Cardiac fibroblast (primary cell): ENCODE data around the gene CPLX4.

Experiments used
- DNase-seq, 2 donors: peaks; one replicate each; pipeline versions ENCODE4 v3.0.0 to v3.0.0-alpha.2; 2010; ENCODE audit warnings: low read depth in 2 of 2
- H3K4me3 ChIP-seq, 2 donors: replicated peaks in 1 of 2; 1 replicate in 1 of 2; 2 replicates in 1 of 2; pipeline ENCODE4 v1.5.1; 2011; ENCODE audit warnings: low read depth in 2 of 2, low read length in 2 of 2, mild to moderate bottlenecking in 2 of 2, moderate library complexity in 1 of 2
- CTCF ChIP-seq: IDR thresholded peaks from one replicate; pipeline ENCODE4 v1.5.1; 2011; ENCODE audit warnings: low read depth, mild to moderate bottlenecking, low read length, inconsistent platforms

CPLX4 gene

GRCh38 chr18:59354731-59355130 lies 36.3 kb upstream of the CPLX4 start:
- peak in 1 of 2 donors; percentile 39 for DNase-seq
- TF ChIP-seq CTCF: no peak
- H3K4me3 ChIP-seq: no peak overlapping the region

GRCh38 chr18:59353079-59353680 lies 34.7 kb upstream of the CPLX4 start:
- DNase-seq: peak; percentile 8 to 25
- H3K4me3 ChIP-seq: no peak overlapping the region
- TF ChIP-seq CTCF: no peak

- no peak for DNase-seq
- TF ChIP-seq CTCF: no peak
- H3K4me3 ChIP-seq: no peak overlapping the region
Observed at GRCh38 chr18:59352250-59352855, 33.9 kb upstream of the CPLX4 start.

GRCh38 chr18:59345556-59345955 lies 27.1 kb upstream of the CPLX4 start:
- no peak for TF ChIP-seq CTCF
- no peak for DNase-seq
- no peak overlapping the region for H3K4me3 ChIP-seq

- no peak for DNase-seq
- TF ChIP-seq CTCF: no peak
- H3K4me3 ChIP-seq: no peak overlapping the region
Observed at GRCh38 chr18:59344996-59345395, 26.5 kb upstream of the CPLX4 start.

GRCh38 chr18:59343926-59344325 lies 25.5 kb upstream of the CPLX4 start:
- no peak for DNase-seq
- no peak overlapping the region for H3K4me3 ChIP-seq
- no peak for TF ChIP-seq CTCF

- DNase-seq: no peak
- no peak for TF ChIP-seq CTCF
- no peak overlapping the region for H3K4me3 ChIP-seq
Observed at GRCh38 chr18:59340817-59341216, 22.4 kb upstream of the CPLX4 start.
